GM04503 (cell line): ENCODE measurements around the gene SMIM14.
"Not testable (repeated sequence)": the region's sequence is repeated elsewhere in the genome, so short reads cannot be mapped to it uniquely, and the experiment has no call there.

ENCODE experiments used
- DNase-seq: peaks from one replicate; pipeline ENCODE4 v3.0.0-alpha.2; 2012; ENCODE audit warnings: low read depth

Gene SMIM14

DNA sequence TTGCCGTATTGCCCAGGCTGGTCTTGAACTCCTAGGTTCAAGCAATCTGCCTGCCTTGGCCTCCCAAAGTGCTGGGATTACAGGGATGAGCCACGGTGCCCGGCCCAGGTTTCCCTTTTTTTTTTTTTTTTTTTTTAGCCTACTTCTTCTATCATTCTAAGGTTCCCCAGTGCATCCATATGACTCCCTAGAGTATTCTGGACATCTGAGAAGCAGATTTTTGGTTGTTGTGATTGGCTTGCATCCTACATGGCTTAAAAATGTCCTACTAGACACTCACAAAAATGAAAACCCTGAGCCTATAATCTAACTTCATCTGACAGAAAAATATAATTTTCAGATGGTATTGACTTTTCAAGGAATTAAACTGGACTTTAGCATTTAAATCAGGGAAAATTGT, 41.7 kb downstream of the SMIM14 start:
- DNase-seq, result no peak

DNA sequence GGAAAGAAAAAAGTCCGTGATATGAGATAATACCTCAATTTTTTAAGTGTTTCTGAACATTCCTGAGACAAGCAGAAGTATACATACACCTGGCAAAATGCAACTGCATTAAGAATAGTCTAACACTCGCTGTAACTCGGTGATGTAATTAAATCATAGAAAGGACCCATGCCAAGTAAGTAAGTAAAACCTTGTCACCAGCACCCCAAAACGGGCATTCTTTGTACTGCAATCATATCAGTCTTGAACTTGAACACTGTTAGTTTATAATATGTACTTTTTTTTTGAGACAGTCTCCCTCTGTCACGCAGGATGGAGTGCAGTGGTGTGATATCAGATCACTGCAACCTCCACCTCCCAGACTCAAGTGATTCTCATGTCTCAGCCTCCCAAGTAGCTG, 47.4 kb downstream of the SMIM14 start:
- no peak for DNase-seq

DNA sequence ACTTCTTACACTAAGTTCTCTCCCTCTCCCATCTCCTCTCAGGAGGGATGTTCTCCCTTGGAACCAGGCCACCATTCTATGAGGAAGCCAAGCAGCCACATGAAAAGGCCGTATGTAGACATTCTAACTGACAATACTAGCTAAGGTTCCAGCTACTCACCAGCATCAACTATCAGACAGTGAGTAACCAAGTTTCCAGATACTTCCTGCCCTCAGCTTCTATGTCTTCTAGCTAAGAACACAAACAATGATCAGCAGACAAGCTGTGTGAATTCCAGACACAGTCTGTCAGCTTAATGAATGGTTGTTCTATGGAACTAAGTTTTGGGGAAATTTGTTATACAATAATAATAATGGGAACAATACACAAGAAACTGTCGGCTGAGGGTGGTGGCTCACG, 50.8 kb downstream of the SMIM14 start:
- DNase-seq, result no peak

- no peak for DNase-seq
Observed at GRCh38 chr4:39574946-39575345, 63.7 kb downstream of the SMIM14 start.

DNA sequence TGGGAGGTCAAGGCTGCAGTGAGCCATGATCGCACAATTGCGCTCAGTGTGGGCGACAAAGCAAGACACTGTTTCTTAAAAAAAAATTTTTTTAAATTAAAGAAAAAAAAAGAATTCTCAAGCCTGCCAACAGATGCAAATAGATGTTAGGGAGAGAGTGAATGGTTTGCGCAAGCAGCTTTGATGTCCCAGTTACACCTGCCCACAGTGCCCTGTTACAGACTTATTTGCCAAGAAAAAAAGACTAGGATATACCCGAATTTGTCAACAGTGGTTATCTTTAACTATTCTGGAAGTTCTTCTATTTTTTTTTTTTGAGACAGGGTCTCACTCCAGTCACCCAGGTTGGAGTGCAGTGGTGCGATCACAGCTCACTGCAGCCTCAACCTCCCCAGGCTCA, 67.2 kb downstream of the SMIM14 start:
- no peak for DNase-seq

DNA sequence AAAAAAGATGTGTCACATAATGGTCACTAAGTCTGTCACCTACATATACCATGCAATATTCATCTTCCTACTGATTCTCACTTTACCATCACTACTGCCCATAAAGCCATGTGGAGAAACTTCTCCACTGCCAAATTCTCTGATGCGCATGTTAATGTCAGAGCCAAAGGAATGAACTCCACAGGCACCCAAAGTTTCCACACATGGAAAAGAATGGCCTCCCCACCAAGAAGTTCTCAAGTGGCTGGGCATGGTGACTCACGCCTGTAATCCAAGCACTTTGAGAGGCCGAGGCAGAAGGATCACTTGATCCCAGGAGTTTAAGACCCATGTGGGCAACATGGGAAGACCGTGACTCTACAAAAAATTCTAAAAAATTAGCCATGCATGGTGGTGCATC, 67.6 kb downstream of the SMIM14 start:
- DNase-seq, result no peak

DNA sequence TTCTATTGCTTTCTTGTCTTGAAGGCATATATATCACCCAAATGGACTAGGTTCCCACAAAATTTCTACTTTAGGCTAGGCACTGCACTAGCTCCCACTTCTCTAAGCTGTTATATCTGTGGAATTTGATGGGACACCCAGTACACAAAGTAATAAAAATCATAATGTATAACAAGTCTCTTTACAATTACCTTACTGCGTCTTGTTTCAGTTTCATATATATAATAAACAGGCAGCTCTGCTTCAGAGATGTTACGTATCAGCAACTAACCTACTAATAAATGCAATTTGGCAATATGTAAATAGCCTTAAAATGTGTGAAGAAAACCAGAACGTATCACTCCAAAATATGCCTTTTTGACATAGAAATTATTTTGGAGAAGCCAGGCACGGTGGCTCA, 69.5 kb downstream of the SMIM14 start:
- no peak for DNase-seq

DNA sequence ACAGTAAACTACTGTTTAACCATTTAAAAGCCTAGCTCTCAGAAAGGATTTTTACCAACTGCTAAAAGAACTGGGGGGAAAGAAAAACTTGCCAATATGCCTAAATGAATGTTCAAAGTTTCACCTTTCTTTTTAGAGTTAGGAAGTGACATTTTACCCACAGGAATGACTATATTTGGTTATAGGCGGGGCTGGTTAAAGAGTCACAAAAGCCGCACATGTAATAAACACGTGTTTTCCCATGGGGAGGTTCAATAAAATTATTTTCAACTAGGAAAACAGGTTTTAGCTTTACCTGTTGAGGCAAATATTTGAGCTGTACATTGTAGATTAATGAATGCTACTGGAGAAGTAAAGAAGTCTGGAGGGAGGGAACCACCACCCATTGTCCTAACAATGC, 69.9 kb downstream of the SMIM14 start:
- DNase-seq, result no peak

GRCh38 chr4:39565878-39566600, 72.6 kb downstream of the SMIM14 start:
- DNase-seq, result peak; percentile 67

DNA sequence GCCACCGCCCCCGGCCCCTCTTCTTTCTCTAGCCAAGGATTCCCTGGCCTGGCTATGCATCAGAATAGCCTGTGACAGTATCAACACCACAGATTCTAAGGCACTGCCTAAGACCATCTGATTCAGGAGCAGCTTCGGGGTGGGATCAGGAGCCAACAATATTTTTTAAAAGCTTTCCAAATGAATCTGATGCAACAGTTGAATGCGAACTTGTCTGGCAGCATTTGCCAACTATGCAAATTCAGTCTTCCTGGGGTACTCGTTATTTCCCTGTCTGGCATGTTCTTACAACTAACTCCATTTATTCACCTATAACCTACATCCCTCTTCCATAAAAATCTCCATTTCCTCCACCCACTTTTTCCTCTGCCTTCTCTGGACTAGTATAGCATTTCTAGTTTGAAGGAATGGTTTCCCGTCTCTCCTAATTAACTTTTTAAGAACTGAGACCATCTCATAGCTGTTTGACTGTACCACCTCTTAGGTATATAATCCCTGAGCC, 75.3 kb downstream of the SMIM14 start:
- DNase-seq, result no peak

- no peak for DNase-seq
Observed at GRCh38 chr4:39562792-39563191, 75.9 kb downstream of the SMIM14 start.

- DNase-seq, result no peak
Observed at GRCh38 chr4:39559626-39560025, 79.0 kb downstream of the SMIM14 start.

DNA sequence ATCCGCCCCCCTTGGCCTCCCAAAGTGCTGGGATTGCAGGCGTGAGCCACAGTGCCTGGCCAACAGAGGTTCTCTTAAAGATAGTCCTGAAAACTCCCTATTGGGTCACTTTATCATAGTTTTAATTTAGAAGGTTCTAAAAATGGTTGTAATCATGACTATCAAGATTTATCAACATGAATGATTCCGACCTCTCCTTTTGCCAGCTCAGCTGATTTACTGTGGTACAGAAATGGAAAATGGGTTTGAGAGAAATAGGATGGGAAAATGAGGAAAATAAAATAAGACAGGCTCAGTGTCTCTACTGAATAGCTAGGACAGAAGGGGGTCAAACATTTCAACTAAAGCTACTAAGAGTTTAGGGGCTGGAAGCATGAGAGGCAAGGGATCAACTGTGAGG, 83.2 kb downstream of the SMIM14 start:
- DNase-seq, result no peak

DNA sequence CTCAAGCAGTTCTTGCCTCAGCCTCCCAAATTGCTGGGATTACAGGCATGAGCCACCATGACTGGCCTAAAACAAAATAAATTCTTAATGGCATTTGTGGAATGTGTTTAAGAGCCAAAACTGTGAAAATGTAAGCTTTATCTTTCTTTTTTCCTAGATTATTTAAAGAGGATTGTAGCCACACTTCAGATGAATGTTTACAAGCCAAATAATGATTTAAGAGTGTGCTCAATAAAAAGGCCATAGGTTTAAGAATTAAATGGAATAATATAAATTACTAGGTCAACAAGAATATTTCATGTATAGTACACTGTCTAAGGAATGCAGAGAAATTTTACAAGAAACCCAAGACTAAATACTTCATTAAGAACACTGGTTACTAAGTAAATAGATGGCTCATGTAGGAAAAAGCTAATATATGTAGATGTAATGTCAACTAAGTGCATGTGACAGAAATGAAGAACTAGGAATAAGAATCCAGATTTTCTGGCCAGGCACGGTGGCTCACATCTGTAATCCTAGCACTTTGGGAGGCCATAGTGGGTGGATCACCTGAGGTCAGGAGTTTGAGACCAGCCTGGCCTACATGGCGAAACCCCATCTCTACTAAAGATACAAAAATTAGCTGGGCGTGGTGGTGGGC, 90.1 kb downstream of the SMIM14 start:
- peak; percentile 43 for DNase-seq

- no peak for DNase-seq
Observed at GRCh38 chr4:39544580-39545315, 93.9 kb downstream of the SMIM14 start.

DNA sequence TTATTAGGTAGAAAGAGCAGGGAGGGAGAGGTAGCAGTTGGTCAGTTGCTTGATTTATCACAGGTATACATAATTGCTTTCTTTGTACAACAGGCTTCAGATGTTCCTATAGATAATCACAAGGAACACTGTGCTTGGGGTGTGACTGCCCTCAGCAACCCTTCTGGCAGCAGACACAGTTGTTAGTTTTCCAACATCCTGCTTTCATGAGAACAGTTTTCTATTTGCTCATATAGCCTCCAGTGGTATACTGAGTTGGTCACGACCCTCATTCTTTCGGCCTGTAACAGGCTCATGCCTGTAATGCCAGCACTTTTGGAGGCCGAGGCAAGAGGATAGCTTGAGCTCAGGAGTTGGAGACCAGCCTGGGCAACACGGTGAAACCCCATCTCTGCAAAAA, 94.6 kb downstream of the SMIM14 start:
- not testable (repeated sequence) for DNase-seq

DNA sequence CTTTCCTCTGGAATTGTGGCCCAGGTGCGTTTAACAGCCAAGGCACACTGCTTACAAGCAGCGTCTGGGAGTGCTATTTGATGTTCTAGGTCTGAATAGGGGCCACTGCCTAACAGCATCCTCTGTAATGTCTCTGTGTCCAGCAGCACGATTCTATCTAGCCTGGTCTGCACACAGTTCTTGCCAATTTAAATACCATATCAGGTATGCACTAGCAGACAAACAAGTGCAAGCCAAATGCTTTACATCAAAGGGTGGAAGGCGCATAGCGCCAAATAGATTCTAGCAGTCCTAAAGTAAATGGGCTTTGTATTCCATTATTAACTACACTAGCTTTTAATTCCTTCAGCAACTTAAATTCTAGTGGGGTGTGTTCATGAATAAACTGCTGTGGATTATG, 95.6 kb downstream of the SMIM14 start:
- DNase-seq, result no peak

- DNase-seq, result no peak
Observed at GRCh38 chr4:39542611-39543012, 96.1 kb downstream of the SMIM14 start.

GRCh38 chr4:39541987-39542610, 96.6 kb downstream of the SMIM14 start:
- DNase-seq, result no peak

DNA sequence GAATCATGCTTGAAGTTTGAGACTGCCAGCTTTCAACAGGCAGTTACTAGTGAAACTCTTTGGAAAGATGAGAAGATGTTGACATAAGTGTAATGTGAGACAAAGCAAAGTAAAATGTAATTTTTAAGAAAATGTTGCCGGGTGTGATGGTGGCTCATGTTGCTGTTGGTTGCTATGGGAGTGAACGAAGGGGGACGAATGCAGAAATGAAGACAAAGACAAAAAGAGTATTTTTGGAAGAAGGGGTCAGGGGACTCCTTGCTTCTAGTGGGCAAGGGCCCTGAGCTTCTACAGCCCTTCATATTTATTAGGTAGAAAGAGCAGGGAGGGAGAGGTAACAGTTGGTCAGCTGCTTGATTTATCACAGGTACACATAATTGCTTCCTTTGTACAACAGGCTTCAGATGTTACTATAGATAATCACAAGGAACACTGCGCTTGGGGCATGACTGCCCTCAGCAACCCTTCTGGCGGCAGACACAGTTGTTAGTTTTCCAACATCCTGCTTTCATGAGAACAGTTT, 99.5 kb downstream of the SMIM14 start:
- no peak for DNase-seq

GRCh38 chr4:39533541-39533940, 105.1 kb downstream of the SMIM14 start:
- DNase-seq, result no peak

DNA sequence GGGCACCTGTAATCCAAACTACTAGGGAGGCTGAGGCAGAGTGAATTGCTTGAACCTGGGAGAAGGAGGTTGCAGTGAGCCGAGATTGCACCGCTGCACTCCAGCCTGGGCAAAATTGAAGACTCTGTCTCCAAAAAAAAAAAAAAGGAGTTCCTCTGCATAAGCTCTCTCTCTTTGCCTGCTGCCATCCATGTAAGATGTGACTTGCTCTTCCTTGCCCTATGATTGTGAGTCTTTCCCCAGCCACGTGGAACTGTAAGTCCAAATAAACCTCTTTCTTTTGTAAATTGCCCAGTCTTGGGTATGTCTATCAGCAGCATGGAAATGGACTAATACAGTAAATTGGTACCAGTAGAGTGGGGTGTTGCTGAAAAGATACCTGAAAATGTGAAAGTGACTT, 106.4 kb downstream of the SMIM14 start:
- not testable (repeated sequence) for DNase-seq
